ENCODE results near the gene ADCY2.

The ADCY2 gene

DNA sequence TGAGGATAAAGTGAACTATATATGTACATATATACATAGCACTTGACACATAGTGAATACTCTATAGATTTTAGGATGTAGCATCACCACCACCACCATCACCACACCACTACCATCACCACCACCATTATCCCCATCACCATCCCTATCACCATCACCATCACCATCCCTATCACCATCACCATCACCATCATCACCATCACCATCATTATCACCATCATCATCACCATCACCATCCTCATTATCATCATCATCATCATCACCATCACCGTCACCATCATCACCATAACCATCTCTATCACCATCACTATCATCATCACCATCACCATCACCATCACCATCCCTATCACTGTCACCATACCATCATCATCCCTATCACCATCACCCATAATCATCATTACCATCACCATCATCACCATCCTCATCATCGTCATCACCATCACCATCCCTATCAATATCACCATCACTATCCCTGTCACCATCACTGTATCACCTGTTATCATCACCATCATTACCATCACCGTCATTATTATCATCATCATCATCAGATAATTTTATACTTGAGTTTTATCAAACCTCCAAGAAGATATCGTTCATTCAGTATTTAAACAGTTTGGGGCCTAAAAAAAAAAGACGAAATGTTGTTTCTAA is 345.6 kb downstream of the ADCY2 start:
- no peak for DNase-seq

DNA sequence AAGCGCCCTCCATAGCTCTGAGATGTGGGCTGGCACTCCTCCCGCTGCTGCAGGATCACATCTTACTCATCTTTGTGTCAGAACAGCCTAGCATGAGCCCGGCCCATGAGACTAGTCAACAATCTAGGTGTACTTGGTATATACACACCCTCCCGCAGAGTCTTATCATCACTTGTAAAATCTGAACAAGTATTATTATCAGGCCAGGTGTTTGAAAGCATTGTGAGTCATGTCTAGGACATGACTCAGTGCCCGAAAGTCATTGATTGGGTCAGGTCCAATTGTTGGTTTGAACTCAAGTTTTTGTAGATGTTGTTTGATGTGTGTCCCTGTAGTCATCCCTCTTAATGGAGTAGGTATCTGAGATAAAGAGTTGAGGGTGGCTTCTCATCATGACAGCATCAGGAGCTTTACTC is 346.3 kb downstream of the ADCY2 start:
- DNase-seq = peak in 10 of 56 donors; percentile 11 to 55 (median 23)

- DNase-seq = peak in 42 of 56 donors; percentile 7 to 85 (median 40)
Measured at GRCh38 chr5:7745882-7746610, 350.1 kb downstream of the ADCY2 start.

GRCh38 chr5:7747728-7748127 is 351.8 kb downstream of the ADCY2 start:
- DNase-seq = no peak

DNA sequence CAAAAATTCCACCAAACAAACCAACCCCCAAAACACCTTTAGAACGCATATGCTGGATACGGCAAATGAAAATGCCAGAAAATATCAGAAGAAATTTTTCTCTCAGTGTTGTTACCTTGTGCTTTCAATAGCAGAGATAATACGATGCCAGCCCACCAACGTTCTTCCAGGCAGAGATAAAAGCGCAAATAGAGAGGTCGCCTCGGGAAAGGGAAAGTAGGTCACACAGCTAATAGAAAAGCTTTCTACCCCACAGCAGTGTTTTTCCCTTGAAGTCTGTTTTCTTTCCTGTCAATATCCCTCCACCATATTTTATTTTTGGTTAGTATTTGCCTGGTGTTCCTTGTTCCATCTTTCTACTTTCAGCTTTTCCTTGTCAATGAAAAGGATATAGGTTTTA is 353.7 kb downstream of the ADCY2 start:
- no peak for DNase-seq

GRCh38 chr5:7751874-7752273 is 355.9 kb downstream of the ADCY2 start:
- no peak for DNase-seq

- DNase-seq = no peak
Measured at GRCh38 chr5:7753181-7753580, 357.2 kb downstream of the ADCY2 start.

DNA sequence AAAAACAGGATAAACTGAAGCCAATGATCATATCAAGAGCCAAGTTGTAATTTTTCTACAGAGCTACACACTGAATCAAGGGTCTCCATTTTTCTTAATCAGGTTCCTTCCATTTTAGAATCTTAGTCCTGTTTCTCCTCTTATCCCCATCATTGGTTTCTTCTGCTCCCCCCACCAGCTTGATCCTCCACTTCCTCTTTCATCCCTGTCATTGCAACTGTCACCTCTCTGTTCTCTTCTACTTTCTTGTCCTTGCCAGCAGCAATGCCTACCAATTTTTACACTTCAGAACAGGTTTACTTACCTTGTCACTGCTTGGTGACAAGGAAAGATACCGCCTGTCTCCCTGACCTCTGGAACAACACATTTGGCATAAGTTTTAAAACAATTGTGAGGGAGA is 357.7 kb downstream of the ADCY2 start:
- no peak for DNase-seq

GRCh38 chr5:7754490-7754889 is 358.6 kb downstream of the ADCY2 start:
- DNase-seq = no peak

- DNase-seq = peak in 18 of 56 donors; percentile 8 to 57 (median 26)
Measured at GRCh38 chr5:7754997-7755596, 359.2 kb downstream of the ADCY2 start.

- DNase-seq = no peak
Measured at GRCh38 chr5:7755958-7756357, 360.0 kb downstream of the ADCY2 start.

DNA sequence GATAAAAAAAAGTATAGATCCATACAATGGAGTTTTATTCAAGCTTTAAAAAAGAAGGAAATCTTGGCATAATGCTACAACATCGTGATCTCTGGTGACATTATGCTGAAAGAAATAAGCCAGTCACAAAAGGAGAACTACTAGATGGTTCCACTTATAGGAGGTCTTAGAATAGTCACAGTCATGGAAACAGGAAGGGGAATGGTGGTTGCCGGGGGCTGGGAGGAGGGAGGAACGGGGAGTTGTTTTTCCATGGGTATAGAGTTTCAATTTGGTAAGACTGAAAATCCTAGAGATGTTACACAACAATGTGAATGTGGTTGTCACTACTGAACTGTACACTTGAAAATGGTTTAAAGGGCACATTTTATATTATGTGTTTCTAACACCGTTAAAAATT is 360.5 kb downstream of the ADCY2 start:
- DNase-seq = no peak

DNA sequence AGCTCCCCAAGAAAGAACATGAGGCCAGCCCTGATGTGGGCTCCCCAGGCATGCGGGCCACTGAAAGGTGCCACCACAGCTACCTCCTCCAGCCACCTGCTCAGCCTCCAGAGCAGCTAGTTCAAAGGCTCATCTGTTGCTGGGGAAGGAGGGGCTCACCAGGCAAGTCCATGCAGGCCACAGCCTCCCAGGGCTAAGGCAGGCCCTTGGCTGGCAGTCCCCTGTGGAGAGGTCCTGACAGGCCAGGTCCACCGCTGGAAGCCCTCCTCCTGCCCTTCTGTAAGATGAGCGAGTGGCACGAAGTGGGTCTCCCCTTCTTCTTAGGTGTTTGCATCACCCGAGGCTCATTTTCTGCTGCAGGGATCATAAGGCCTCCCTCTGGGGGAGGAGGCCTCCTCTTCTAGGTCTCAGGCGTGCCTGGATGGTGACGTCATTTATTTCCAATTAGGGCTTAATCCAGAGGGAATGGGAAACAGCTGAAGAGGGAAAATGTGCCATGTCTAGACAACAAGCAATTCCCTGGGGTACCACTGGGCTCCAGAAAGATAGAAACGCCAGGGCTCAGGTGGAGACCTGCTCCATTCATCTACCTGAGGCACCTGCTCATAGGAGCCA is 363.4 kb downstream of the ADCY2 start:
- DNase-seq = no peak

DNA sequence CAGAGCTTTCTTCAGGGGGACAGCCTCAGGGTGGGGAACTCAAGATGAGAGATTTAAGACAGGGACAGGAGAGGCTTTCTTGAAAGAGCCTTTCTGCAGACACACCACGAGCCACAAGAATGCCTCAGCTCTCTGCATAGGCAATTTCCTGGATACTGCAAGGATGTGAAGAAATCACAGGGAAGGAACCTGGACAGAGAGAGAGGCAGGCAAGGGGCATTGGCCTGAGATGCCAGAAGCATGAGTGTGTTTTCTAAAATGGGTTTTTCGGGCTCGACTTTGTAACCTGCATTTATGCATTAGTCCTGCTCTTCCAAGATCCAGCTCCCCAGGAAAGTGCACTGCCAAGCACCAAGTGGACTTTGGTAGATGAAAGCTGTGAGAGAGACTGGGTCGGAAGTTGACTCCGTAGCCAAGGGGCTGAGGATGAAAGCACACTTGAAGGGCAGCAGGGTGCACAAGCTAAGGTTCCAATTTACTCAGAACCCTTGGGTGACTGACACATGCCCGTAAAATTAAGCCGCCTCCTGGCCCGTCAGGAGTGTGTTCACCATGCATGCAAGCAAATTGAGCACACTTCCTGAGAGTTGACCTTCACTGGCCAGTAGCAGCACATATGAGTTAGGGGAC is 364.1 kb downstream of the ADCY2 start:
- DNase-seq = no peak

- no peak for DNase-seq
Measured at GRCh38 chr5:7762267-7762666, 366.3 kb downstream of the ADCY2 start.

- DNase-seq = peak in 46 of 56 donors; percentile 13 to 82 (median 46)
Measured at GRCh38 chr5:7763621-7764072, 367.7 kb downstream of the ADCY2 start.

GRCh38 chr5:7764452-7764851 is 368.5 kb downstream of the ADCY2 start:
- DNase-seq = no peak

GRCh38 chr5:7770436-7770835 is 374.5 kb downstream of the ADCY2 start:
- DNase-seq = no peak

- no peak for DNase-seq
Measured at GRCh38 chr5:7772141-7772540, 376.2 kb downstream of the ADCY2 start.

DNA sequence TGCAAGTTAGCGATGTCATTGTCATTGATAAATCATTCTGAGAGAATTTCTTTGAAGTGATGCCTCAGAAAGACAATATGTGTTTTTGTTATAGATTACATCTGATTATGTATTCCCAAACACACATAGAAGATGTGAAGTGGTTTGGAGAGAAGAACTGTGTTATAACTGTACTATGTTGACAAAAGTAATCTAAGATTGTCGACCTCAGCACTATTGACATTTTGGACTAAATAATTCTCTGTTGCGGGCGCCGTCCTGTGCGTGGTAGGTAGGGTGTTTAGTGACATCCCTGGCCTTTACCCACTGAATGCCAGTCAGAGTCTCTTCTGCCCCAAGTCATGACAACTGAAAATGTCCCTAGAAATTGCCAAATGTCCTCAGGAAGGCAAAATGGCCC is 377.2 kb downstream of the ADCY2 start:
- DNase-seq = no peak

- DNase-seq = no peak
Measured at GRCh38 chr5:7776442-7776841, 380.5 kb downstream of the ADCY2 start.
